IPS-NIHi11 (cell line): ENCODE results near the gene MYH7.
"Not testable (repeated sequence)": the region's sequence is repeated elsewhere in the genome, so short reads cannot be mapped to it uniquely, and the experiment has no call there.

Source experiments
- DNase-seq: peaks from one replicate; pipeline ENCODE4 v3.0.0; 2012; ENCODE audit warnings: mixed read lengths, low spot score

The MYH7 gene

DNA sequence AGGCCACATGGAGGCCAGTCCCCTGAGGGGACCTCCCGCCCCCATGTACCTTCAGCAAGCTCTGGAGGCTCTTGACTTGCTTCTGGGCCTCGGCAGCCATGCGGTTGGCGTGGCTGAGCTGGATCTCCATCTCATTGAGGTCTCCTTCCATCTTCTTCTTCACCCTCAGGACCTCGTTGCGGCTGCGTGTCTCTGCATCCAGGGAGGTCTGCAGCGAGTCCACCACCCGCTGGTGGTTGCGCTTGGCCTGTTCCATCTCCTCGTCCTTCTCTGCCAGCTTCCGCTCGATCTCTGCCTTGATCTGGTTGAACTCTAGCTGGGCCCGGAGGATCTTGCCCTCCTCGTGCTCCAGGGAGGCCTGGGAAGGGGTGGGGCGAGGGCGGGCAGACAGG lies 49.2 kb downstream of the MYH7 start:
- DNase-seq: not testable (repeated sequence)

DNA sequence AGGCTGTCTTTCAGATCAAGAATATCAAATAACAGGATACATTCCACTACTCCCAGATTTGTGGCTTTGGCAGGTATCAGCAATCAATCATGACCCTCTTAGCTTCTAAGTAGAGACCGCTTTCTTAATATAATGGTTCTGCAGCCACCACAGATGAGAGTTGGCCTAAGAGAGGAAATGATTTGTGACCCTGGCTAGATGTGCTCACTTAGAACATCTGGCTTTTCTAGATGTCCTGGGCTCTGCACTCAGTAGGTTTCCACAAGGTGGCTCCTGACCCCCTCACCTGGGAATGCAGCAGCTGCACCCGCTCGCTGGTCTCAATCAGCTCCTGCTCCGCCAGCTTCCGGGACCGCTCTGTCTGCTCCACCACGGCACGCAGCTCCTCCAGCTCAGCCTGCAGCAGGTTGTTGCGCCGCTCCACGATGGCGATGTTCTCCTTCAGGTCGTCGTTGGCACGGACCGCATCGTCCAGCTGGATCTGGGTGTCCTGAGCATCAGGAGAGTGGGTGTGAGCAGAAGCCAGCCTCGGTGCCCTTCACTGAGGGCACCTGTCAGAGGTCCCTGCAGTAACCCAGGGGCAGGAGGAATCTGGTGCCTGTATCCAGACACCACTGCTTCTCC lies 49.7 kb downstream of the MYH7 start:
- no peak for DNase-seq

DNA sequence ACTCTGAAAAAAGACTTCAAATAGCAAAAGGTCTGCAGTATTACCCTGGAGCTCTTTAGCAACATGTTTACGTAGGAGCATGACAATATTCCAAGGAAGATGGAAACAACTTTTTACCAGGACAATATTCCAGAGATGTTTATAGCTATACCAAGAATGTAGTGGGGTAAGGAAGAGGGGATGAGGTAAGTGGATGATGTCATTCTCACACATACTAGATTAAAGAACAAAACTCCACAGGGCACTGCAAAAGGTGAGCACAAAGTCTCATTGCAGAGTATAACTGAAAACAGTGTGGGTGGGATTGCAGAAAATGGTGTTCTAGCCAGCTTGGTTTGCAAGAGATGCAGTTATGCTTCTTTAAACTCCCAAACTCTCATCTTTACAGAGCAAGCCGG lies 50.2 kb downstream of the MYH7 start:
- no peak for DNase-seq

DNA sequence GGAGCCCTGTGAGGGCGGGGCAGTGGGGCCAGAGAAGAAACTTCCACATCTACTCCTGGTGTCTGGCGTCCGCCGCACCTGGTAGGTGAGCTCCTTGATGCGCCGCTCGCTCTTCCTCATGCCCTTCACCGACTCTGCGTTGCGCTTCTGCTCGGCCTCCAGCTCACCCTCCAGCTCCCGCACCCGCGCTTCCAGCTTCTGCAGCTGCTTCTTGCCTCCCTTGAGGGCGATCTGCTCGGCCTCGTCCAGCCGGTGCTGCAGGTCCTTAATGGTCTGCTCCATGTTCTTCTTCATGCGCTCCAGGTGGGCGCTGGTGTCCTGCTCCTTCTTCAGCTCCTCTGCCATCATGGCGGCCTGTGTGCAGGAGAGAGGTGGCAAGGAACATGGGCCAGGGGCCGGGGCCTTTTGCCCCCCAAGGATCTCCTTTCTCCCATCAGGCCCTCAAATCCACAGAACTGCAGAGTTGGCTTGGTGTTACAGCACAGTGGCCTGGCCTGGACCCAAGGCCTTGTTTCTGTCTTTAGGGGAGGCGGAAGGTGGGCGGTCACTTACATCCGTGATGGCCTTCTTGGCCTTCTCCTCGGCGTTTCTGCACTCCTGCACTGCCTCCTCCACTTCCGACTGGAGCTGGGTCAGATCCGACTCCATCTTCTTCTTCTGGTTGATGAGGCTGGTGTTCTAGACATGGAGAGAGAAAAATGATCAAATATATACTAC lies 50.9 kb downstream of the MYH7 start:
- no peak for DNase-seq

DNA sequence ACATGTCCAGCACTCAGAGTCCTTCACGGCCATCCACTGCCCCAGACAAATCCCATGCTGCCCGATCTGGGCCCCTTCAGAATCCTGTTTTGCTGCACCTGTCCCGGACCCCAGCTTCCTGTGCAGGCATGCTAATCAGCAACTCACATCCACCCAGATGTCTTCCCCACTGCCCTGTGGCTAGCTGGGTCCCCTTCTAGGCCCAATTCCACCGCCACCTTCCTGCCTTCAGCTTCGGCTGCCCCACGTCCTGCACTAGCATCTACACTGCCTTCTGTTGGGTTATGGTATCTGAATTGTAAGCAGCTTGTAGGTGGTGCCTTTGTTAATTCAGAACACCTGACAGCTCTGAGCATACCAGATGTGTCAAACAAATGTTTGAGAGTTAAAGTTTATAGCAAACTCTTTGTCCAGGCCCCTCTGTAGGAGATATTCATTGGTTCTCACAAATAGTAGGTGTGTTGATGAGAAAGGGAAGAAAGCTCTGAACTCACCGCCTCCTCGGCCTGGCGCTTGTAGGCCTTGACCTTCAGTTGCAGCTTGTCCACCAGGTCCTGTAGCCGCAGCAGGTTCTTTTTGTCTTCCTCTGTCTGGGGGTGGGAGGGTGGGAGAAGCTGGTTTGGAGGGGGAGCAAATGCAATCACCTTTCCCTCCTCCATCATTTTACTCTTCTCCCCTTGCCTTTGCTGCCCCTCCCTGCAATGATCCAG lies 52.6 kb downstream of the MYH7 start:
- DNase-seq: no peak

DNA sequence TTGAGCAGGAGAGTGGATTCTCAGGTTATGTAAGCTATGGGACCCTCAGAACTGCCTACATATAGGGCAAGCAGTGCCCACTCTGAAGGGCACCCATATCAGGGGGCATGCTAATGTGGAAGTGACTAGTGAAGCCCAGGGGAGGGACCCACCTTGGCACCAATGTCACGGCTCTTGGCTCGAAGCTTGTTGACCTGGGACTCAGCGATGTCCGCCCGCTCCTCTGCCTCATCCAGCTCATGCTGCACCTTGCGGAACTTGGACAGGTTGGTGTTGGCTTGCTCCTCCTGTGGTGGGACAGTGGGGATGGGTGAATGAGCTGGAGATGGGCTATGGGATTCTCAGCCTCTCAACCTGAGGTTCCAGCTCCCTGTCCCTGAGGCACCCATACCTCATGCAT lies 53.2 kb downstream of the MYH7 start:
- DNase-seq: no peak

DNA sequence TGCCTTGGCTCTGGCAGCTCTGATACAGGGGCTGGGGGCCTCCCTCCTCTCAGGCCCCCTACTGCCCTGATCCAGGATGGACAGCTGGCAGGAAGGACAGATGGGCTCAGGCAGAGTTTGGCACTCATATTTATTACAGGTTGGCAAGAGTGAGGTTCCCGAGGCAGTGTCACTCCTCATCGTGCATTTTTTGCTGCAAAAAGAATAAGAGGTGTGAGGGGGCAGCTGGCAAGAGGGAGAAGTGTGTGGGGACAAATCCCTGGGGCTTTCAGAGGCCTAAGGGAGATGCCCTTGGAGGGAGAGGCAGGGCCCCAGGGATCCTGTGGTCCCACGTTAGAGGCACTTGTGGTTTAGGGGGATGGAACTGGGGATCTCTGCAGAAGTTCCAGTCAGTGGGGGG lies 53.6 kb downstream of the MYH7 start:
- no peak for DNase-seq

DNA sequence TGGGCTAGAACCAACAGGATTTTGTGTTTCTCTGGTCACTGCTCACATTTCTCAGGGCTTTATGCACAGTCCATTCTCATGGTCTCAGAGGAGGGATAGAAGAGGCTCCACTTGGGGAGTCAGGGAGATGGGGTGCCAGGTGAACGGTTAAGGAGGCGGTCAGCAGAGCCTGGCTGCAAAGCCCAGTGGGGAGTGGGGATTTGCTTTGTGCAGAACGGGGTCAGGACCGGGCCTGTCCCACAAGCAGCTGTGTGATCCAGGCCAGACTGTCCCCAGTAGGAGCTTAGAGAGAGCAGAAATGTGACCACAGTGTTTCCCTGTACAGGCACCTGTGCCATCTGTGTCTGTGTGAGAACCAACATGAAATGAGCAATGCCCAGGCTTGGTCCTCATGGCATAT lies 54.5 kb downstream of the MYH7 start:
- DNase-seq: no peak

DNA sequence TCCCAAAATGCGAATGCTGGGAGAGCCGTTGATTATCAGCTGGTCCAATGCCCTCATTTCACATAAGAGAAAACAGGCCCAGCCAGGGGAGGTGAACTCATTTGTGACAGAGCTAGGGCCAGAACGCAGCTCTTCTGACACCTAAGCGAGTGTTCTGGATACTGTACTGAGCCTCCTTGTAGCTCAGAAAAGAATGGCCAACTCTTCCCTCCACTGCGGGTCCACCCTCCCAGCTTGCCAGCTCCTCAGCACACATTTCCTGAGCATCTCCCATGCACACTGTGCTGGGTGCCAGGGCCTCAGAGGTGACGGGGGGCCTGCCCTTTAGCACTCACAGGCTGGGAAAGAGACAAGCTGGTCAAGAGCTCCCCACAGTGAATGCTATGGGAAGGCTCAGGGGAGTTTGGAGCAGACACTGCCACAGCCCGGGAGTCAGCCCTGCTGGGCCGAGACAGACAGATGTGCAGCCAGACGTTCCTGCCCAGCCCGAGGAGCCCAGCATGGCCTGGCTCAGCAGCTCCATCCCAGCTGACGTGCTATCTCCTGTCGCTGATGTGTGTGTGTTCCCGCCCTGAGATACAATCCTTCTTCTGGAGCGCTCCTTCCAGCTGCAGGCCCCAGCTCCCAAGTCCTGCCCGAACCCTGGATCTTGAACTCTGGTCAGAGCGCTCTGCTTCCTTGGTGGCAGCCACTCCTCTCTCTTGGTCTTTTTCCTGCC lies 55.1 kb downstream of the MYH7 start:
- DNase-seq: no peak

DNA sequence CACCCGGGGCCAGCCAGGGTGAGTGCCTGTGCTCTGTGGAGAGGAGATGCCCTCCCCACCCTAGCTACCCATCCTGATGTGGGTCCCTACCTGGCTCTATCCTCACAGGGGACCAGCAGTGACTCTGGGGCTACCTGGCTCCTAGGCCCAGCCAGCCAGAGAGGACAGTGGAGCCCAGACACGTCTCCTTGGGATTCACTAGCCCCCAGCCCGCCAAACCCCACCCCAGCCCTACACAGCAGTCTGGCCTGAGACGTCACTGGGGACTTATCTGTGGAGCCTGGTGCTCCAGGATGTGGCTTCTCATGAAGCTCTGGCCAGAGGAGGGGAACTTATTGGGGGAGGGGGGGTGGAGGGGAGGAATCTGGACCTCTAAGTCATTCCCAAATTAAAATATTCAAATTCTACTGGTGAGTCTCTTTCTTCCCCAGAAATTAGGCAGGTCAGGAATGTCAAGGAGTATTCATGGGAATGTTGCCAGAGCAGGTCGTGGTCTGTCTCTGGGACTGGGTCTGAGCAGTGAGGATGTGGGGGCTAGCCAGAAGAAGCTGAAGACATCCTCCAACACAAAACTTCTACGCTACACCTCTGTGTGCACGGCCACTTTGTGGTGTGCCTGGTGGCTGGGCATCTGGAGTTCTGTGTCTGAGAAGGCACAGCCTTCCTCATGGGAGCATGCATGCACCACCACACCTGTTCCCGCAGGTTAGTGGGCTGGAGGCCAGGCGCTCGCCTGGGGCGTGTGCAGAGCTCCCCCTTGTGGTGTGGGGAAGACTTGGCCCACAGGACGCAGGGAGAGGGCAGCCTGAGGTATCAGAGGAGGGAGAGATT lies 55.9 kb downstream of the MYH7 start:
- DNase-seq: peak; percentile 84

DNA sequence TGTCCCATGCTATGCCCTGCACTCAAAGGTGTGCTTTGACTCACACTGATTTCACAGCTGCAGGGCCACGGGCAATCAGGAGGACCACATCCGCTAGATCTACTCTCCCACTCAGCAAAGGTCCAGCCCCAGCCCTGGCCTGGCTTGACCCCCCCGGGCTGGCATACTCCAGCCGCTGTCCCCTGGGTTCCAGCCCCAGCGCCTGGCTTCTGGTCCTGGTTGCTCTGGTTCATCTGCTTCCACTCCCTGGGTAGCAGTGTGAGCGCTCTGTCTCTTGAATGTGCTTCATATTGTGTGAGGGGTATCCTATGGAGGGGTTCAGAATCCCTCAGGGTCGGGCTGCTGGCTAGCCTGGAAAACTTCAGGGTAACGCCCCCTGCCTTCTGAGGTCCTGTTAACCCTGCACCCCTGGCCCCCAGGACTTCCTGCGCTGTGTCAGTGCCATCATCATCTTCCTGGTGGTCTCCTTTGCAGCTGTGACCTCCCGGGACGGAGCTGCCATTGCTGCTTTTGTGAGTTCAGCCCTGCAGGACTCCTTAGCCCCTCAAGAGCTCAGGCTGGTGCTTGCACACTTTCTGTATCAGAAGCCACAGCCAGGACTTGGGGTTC lies 56.7 kb downstream of the MYH7 start:
- DNase-seq: no peak

DNA sequence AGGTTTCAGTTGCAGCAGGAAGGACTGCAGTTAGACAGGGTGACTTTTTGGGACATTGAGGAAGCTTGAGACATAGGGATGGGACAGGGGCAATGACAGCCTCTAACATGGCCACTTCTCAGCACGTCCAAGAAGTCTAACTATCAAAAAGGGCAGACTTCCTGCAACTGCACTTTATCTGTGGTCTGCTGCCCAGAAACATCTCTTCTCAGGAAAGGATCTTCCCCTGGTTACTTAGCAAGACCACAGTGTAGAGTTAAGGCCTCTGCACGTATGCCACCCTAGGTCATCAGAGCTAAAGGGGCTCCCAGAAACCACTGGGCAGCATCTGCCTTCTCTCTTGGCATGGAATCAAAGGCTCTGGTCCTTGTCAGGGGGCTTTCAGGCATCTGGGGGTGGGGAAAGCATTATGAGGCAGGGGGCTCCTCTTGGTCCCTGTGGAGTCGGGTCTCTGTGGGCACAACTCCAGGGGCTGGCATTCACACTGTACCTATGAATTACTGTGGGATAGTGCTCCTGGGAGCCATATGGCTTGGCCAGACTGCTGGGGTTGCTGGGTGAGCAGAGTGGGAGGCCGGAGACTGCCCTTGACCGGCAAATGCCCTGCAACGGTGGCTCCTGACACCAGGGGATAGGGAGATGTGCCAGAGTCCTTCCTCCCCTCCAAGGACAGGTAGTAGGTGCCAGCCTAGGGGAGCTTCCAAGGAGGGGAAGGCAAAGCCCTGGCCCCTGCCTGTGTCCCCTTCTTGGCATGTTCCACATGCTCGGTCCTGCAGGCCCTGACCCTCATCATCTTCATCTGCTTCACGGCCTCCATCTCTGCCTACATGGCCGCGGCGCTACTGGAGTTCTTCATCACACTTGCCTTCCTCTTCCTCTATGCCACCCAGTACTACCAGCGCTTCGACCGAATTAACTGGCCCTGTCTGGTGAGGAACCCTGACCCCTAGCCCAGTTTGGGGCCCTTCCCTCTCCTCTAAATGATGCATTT lies 57.6 kb downstream of the MYH7 start:
- no peak for DNase-seq

DNA sequence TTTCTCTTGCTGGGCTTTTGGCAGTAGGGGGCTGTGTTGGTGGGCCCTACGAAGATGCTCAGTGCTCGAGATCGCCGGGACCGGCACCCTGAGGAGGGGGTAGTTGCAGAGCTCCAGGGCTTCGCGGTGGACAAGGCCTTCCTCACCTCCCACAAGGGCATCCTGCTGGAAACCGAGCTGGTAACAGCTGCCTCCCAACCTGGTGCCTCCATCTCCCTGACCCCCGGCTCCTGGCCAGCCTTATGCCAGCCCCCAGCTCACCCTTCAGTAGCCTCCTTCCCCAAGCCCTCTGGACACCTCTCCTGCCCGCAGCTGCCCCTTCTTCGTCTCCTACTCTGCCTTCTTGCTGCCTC lies 58.3 kb downstream of the MYH7 start:
- DNase-seq: no peak

DNA sequence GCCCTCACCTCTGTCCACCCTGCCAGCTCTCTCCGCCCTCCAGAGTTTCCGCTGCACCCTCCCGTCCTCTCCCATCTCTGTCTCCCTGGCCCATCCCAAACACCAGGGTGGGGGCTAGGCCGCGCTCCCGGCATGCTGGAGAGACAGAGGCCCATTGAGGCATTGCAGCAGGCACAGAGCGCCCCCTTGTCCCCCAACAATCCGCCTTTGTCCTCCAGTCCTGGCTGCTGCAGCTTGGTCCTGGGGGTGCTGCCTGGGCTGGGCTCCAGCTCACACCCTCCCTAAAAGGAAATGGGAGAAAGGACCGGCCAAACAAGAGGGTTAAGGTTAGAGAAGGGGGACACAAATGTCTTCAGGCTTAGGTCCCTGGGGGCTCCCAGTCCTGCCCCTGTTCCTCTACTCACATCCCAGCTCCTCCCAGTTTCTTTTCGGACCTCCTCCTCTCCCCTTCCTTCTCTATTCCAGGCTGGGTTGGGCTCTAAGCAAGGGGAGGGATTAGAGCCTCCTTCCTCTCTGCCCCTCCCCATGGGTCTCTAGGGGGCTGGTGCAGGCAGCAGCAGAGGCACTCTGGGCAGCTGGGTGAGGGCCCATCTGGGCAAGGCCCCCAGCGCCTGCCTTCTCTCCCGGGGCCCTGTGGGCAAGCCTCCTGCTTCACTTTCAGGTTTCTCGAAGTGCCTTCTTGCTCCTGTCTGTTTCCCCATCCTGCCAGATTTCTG lies 58.8 kb downstream of the MYH7 start, which contains the start of gene CMTM5:
Gene CMTM5 (plus strand): TSS at position 565 of the 716 bp plus-strand sequence. CDS start 206 bp downstream, outside the sequence.
- DNase-seq: peak; percentile 65

DNA sequence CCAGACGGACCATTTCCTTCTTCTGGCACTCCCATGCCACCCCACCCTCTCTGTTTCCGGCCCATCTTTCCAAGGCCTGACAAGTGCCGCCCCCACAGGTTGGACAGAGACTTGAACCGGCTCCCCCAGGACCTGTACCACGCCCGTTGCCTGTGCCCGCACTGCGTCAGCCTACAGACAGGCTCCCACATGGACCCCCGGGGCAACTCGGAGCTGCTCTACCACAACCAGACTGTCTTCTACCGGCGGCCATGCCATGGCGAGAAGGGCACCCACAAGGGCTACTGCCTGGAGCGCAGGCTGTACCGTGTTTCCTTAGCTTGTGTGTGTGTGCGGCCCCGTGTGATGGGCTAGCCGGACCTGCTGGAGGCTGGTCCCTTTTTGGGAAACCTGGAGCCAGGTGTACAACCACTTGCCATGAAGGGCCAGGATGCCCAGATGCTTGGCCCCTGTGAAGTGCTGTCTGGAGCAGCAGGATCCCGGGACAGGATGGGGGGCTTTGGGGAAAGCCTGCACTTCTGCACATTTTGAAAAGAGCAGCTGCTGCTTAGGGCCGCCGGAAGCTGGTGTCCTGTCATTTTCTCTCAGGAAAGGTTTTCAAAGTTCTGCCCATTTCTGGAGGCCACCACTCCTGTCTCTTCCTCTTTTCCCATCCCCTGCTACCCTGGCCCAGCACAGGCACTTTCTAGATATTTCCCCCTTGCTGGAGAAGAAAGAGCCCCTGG lies 59.8 kb downstream of the MYH7 start:
- no peak for DNase-seq

DNA sequence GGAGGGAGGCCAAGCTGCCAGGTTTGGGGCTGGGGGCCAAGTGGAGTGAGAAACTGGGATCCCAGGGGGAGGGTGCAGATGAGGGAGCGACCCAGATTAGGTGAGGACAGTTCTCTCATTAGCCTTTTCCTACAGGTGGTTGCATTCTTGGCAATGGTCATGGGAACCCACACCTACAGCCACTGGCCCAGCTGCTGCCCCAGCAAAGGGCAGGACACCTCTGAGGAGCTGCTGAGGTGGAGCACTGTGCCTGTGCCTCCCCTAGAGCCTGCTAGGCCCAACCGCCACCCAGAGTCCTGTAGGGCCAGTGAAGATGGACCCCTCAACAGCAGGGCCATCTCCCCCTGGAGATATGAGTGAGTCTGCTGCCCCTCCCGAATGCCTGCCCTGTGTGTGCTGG lies 62.4 kb downstream of the MYH7 start:
- DNase-seq: no peak

DNA sequence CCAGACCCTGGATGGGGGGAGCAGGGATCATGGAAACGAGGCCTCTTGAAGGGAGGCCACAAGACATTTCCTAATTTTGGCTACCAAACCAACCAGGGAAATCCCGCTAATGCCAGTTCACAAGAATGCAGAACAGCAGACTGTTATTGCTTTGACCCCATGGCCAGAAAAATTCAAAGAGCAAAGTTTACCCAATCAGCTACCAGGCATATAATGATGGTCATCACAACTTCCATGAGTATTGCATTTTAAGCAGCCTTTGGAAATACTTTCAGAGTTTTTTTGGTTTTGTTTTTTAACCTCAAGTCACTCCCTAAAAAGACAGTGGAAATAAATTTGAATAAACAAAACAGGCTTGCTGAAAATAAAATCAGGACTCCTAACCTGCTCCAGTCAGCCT lies 63.0 kb downstream of the MYH7 start, which contains the start of gene IL25:
Gene IL25 (plus strand): TSS at position 301 of the 400 bp plus-strand sequence.
- no peak for DNase-seq

DNA sequence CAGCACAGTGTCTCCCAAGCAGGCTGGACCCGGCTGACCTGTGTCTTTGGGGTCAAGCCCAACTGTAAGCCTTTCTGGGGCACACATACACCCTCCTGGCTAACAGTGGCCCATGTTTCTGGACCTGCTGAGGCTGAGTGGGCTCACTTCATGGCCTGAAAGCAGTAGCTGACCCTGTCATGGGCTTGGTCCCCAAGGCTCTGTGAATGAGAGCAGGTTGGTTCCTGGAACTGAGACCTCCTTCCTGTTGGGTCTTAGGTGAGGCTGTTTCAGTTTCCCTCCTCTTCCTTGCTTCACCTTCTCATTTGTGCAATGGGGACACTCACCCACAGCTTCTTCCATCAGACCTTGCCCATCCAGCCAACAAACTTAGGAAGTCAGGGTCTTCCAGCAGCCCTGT lies 63.6 kb downstream of the MYH7 start:
- no peak for DNase-seq

DNA sequence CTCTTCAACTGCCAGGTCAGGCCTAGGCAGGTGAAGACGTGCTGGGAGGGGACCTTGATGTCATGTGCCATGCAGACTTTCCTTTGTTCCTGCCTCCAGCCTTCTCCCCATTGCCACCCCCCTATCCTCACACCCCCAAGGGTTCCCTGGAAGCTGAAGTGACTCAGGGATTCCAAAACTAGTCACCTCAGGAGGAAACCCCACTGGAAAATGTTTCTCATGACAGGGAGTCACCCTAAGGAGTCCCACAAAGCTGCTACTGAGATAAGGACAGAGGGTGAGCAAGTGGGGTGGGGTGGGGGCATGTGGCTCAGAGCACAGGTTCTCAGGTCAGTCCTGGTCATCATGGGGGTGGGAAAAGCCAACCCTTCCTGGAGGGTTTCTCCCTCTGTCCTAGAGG lies 65.2 kb downstream of the MYH7 start:
- no peak for DNase-seq
